Hematopoietic multipotent progenitor cell treated with erythropoietin and hydrocortisone succinate and interleukin-3 and kit ligand, for 6 days (in vitro differentiated cells): ENCODE results near the gene ZNF672.
"Not testable (repeated sequence)": the region's sequence is repeated elsewhere in the genome, so short reads cannot be mapped to it uniquely, and the experiment has no call there.

Source experiments
- DNase-seq: peaks from one replicate; pipeline ENCODE4 v3.0.0-alpha.2; 2015

The ZNF672 gene

GRCh38 chr1:248858096-248858890, 20.3 kb downstream of the ZNF672 start:
- peak; percentile 85 for DNase-seq

- peak; percentile 99 for DNase-seq
Measured at GRCh38 chr1:248858891-248859889, 21.2 kb downstream of the ZNF672 start, which contains the start of gene ZNF692. TSS of gene ZNF692 (minus strand) at chr1:248859085. CDS start at chr1:248858309, 776 bp downstream.

- DNase-seq: no peak
Measured at GRCh38 chr1:248860007-248860406, 22.0 kb downstream of the ZNF672 start.

- DNase-seq: no peak
Measured at GRCh38 chr1:248861616-248862015, 23.6 kb downstream of the ZNF672 start.

- DNase-seq: peak; percentile 61
Measured at GRCh38 chr1:248862695-248862997, 24.6 kb downstream of the ZNF672 start.

- DNase-seq: peak; percentile 98
Measured at GRCh38 chr1:248862998-248863881, 25.2 kb downstream of the ZNF672 start.

GRCh38 chr1:248871837-248872401, 33.9 kb downstream of the ZNF672 start:
- DNase-seq: no peak

GRCh38 chr1:248872752-248873408, 34.9 kb downstream of the ZNF672 start:
- peak; percentile 88 for DNase-seq

GRCh38 chr1:248873409-248873992, 35.5 kb downstream of the ZNF672 start:
- DNase-seq: peak; percentile 96

- peak; percentile 91 for DNase-seq
Measured at GRCh38 chr1:248873993-248874533, 36.0 kb downstream of the ZNF672 start.

- no peak for DNase-seq
Measured at GRCh38 chr1:248881261-248881660, 43.2 kb downstream of the ZNF672 start.

- peak; percentile 67 for DNase-seq
Measured at GRCh38 chr1:248882427-248882826, 44.4 kb downstream of the ZNF672 start.

GRCh38 chr1:248884632-248885295, 46.7 kb downstream of the ZNF672 start:
- DNase-seq: peak; percentile 65

GRCh38 chr1:248885646-248886045, 47.6 kb downstream of the ZNF672 start:
- DNase-seq: no peak

GRCh38 chr1:248886237-248886895, 48.3 kb downstream of the ZNF672 start:
- no peak for DNase-seq

GRCh38 chr1:248889914-248890243, 51.9 kb downstream of the ZNF672 start:
- DNase-seq: not testable (repeated sequence)

- peak; percentile 42 for DNase-seq
Measured at GRCh38 chr1:248890549-248891498, 52.8 kb downstream of the ZNF672 start.

GRCh38 chr1:248891758-248892157, 53.7 kb downstream of the ZNF672 start:
- DNase-seq: peak; percentile 49

GRCh38 chr1:248892590-248892989, 54.6 kb downstream of the ZNF672 start:
- no peak for DNase-seq
